Naive thymus-derived CD4-positive, alpha-beta T cell (primary cell): Measurements from ENCODE around the gene L3MBTL2. TPM values are rescaled to one million over a fixed set of nuclear protein-coding genes. Genes with fewer than 3 reads are reported as not detected.
A peak's percentile ranks its signal among the peaks of the same experiment; 100 is the strongest.

ENCODE experiments used
- ATAC-seq: fragments of 150-1000 bp; cut with Tn5 transposase; 2 replicates; pipeline ENCODE4 v1.10.0; 2021; ENCODE audit warnings: mild to moderate bottlenecking, moderate library complexity
- CTCF ChIA-PET: fragments of 350-600 bp; sonication (Branson Sonifier 250); formaldehyde crosslinking; loops from one replicate; lab custom pipeline; 2021; ENCODE audit warnings: antibody characterized with exemption; lab: Charles Lee
- POLR2A ChIA-PET: fragments of 350-600 bp; sonication (Branson Sonifier 250); formaldehyde crosslinking; loops from one replicate; lab custom pipeline; 2021; ENCODE audit warnings: antibody characterized with exemption, inconsistent platforms; lab: Charles Lee
- DNase-seq, 9 donors: peaks; one replicate each; pipeline versions ENCODE4 v3.0.0 to v3.0.0-alpha.2; 2020 to 2022; ENCODE audit warnings: mixed read lengths in 1 of 9
- H3K27ac ChIP-seq: one replicate; pipeline ENCODE4 v1.7.0; 2013; ENCODE audit warnings: mild to moderate bottlenecking, low read depth, low read length, moderate library complexity
- H3K27me3 ChIP-seq, 2 donors: one replicate each; pipeline ENCODE4 v1.7.0; 2013; ENCODE audit warnings: low read length in 2 of 2, mild to moderate bottlenecking in 2 of 2, moderate library complexity in 2 of 2; ENCODE audit not compliant: control insufficient read depth in 2 of 2, insufficient read depth in 2 of 2
- H3K36me3 ChIP-seq, 3 experiments: 1 replicate in 2 of 3; 2 replicates in 1 of 3; pipeline ENCODE4 v1.7.0; 2013; ENCODE audit warnings: low read length in 3 of 3, mild to moderate bottlenecking in 3 of 3, moderate library complexity in 1 of 3; ENCODE audit not compliant: insufficient read depth in 3 of 3, control insufficient read depth in 2 of 3
- H3K4me1 ChIP-seq, 2 donors: one replicate each; pipeline ENCODE4 v1.7.0; 2013; ENCODE audit warnings: low read length in 2 of 2, mild to moderate bottlenecking in 2 of 2, moderate library complexity in 1 of 2; ENCODE audit not compliant: control insufficient read depth in 2 of 2, insufficient read depth in 2 of 2
- H3K4me3 ChIP-seq: 2 replicates; pipeline ENCODE4 v1.7.0; 2013; ENCODE audit warnings: mild to moderate bottlenecking, low read length
- H3K9me3 ChIP-seq, 3 experiments: 1 replicate in 2 of 3; 2 replicates in 1 of 3; pipeline ENCODE4 v1.7.0; 2013; ENCODE audit warnings: low read length in 3 of 3; ENCODE audit not compliant: control insufficient read depth in 2 of 3
- H3K27ac Mint-ChIP-seq, 9 donors: one replicate each; pipeline ENCODE4 v1.8.0; 2020 to 2022; ENCODE audit warnings: mixed read lengths in 9 of 9, mild to moderate bottlenecking in 8 of 9, moderate library complexity in 5 of 9, inconsistent platforms in 2 of 9
- H3K27me3 Mint-ChIP-seq, 5 donors: one replicate each; pipeline ENCODE4 v1.8.0; 2021 to 2022; ENCODE audit warnings: mixed read lengths in 5 of 5, mild to moderate bottlenecking in 1 of 5
- H3K36me3 Mint-ChIP-seq, 5 donors: one replicate each; pipeline ENCODE4 v1.8.0; 2020 to 2022; ENCODE audit warnings: mixed read lengths in 5 of 5, mild to moderate bottlenecking in 3 of 5, inconsistent platforms in 1 of 5
- H3K4me1 Mint-ChIP-seq, 7 donors: one replicate each; pipeline ENCODE4 v1.8.0; 2020 to 2022; ENCODE audit warnings: mixed read lengths in 7 of 7, mild to moderate bottlenecking in 3 of 7, inconsistent platforms in 1 of 7
- H3K4me3 Mint-ChIP-seq, 10 donors: one replicate each; pipeline ENCODE4 v1.8.0; 2020 to 2022; ENCODE audit warnings: mild to moderate bottlenecking in 10 of 10, mixed read lengths in 10 of 10, moderate library complexity in 6 of 10, inconsistent platforms in 2 of 10
- H3K9me3 Mint-ChIP-seq, 11 donors: one replicate each; pipeline ENCODE4 v1.8.0; 2020 to 2022; ENCODE audit warnings: mixed read lengths in 11 of 11, mild to moderate bottlenecking in 4 of 11, inconsistent platforms in 1 of 11, moderate library complexity in 1 of 11
- intact Hi-C, 2 donors: fragments of 100-400 bp; cut with micrococcal nuclease; formaldehyde crosslinking; loops; one replicate each; pipeline ENCODE4 v1.15.1; 2023
- polyA plus RNA-seq, 2 donors: library from polyadenylated mRNA; unstranded; fragments of 300-500 nt; fragmentation: Illumina TruSeq; gene quantifications; one replicate each; pipeline ENCODE4 v1.2.3, GENCODE V29; 2021
- total RNA-seq, 6 experiments: library from RNA in 5 of 6; stranded (reverse) in 5 of 6; gene quantifications; 1 replicate in 5 of 6; 2 replicates in 1 of 6; pipeline ENCODE4 v1.2.3 and lab custom pipeline; 2021 to 2026

L3MBTL2 gene
- total and polyA plus RNA-seq, 7 experiments from 2014 or later = 31.6 to 45.9 (median 42.3) TPM

DNA sequence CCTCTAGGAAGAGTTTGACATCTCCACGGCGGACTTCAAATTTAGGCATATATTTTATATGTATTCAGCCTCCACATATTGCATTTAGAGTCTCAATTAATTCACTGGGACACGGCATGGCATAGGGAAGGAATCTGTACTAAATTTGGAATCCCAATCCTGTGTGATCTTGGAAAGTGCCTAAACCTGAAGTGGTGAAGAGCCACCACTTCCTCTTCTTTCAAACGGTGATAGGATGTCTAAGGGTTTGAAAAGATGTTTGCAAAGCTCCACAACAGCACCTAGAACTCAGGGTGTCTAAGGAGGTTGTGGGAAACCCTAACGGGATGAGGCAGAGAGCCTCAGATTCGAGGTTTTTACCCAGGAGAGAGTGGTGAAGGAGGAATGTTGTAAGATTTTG is 1.0 kb upstream of the L3MBTL2 start:
- peaks cover 10 to 34% (median 30%) of the 10 kb centered on the region in 7 donors for H3K4me1 Mint-ChIP-seq
- no peak overlapping the region for H3K4me3 ChIP-seq
- peaks cover 0 to 32% (median 0%) of the 10 kb centered on the region in 5 donors for H3K27me3 Mint-ChIP-seq
- H3K27ac ChIP-seq = no peak overlapping the region
- no peak for ATAC-seq
- DNase-seq = no peak
- H3K36me3 Mint-ChIP-seq = peaks cover 0 to 4% (median 0%) of the 10 kb centered on the region in 5 donors
- ChIA-PET POLR2A (no interaction called here), CTCF (no interaction called here)
- intact Hi-C loops = loop anchor here in 1 of 2 donors (2.0 to 10.0 kb wide), 2 partner anchors 33 to 569 kb away; partner anchors contain the start of gene MRTFA
- peaks cover 0 to 6% (median 0%) of the 10 kb centered on the region in 3 experiments for H3K36me3 ChIP-seq
- peaks cover 4 to 10% of the 10 kb centered on the region in 2 donors for H3K4me1 ChIP-seq
- H3K27ac Mint-ChIP-seq = peak overlapping the region in 5 of 9 donors; percentile 23 to 87 (median 71)
- no peaks in the 10 kb centered on the region for H3K9me3 Mint-ChIP-seq
- H3K27me3 ChIP-seq = no peaks in the 10 kb centered on the region
- peak overlapping the region in 6 of 10 donors; percentile 18 to 62 (median 43) for H3K4me3 Mint-ChIP-seq
- no peaks in the 10 kb centered on the region for H3K9me3 ChIP-seq

GRCh38 chr22:41206719-41207118 is 1.6 kb downstream of the L3MBTL2 start:
- peaks cover 10 to 40% (median 36%) of the 10 kb centered on the region in 7 donors for H3K4me1 Mint-ChIP-seq
- H3K27me3 Mint-ChIP-seq = peaks cover 0 to 18% (median 0%) of the 10 kb centered on the region in 5 donors
- ChIA-PET CTCF (no interaction called here), POLR2A (interaction anchor here (0.6 kb wide), 3 partner anchors 13 to 626 kb away, joined by 3 to 6 read pairs (median 3); no protein-coding TSS in a partner anchor)
- H3K4me1 ChIP-seq = peaks cover 4 to 10% of the 10 kb centered on the region in 2 donors
- peak overlapping the region in 2 of 9 donors; percentile 48 to 59 for H3K27ac Mint-ChIP-seq
- no peak overlapping the region for H3K4me3 ChIP-seq
- no peaks in the 10 kb centered on the region for H3K9me3 Mint-ChIP-seq
- no peaks in the 10 kb centered on the region for H3K9me3 ChIP-seq
- intact Hi-C loops = loop anchor here (5.0 to 10.0 kb wide), 3 partner anchors 241 to 572 kb away; partner anchors contain the start of genes DESI1 (in 1 of the 2), MRTFA (in 1 of the 2), TOB2 (in 1 of the 2) and XRCC6 (in 1 of the 2)
- H3K27ac ChIP-seq = no peak overlapping the region
- DNase-seq = no peak
- H3K36me3 ChIP-seq = peaks cover 0 to 26% (median 0%) of the 10 kb centered on the region in 3 experiments
- peak overlapping the region; percentile 45 to 77 (median 69) for H3K4me3 Mint-ChIP-seq
- ATAC-seq = no peak
- H3K36me3 Mint-ChIP-seq = peaks cover 0 to 13% (median 9%) of the 10 kb centered on the region in 5 donors
- H3K27me3 ChIP-seq = no peaks in the 10 kb centered on the region

GRCh38 chr22:41215409-41215808 is 10.3 kb downstream of the L3MBTL2 start:
- Mint-ChIP-seq H3K4me1 (peaks cover 15 to 33% (median 19%) of the 10 kb centered on the region in 7 donors), H3K27ac (peak overlapping the region in 1 of 9 donors; percentile 89), H3K36me3 (peaks cover 0 to 42% (median 28%) of the 10 kb centered on the region in 5 donors), H3K9me3 (no peaks in the 10 kb centered on the region), H3K27me3 (no peaks in the 10 kb centered on the region), H3K4me3 (peak overlapping the region in 1 of 10 donors; percentile 78)
- DNase-seq = no peak
- H3K4me1 ChIP-seq = peaks cover 4 to 14% of the 10 kb centered on the region in 2 donors
- no peaks in the 10 kb centered on the region for H3K27me3 ChIP-seq
- ChIA-PET CTCF (no interaction called here), POLR2A (no interaction called here)
- no peaks in the 10 kb centered on the region for H3K9me3 ChIP-seq
- intact Hi-C loops = no loop called here
- peaks cover 5 to 58% (median 11%) of the 10 kb centered on the region in 3 experiments for H3K36me3 ChIP-seq
- ATAC-seq = no peak
- H3K4me3 ChIP-seq = no peak overlapping the region
- H3K27ac ChIP-seq = no peak overlapping the region

GRCh38 chr22:41215926-41216325 is 10.8 kb downstream of the L3MBTL2 start:
- Histone ChIP-seq H3K36me3 (peaks cover 5 to 59% (median 11%) of the 10 kb centered on the region in 3 experiments), H3K4me1 (peaks cover 4 to 14% of the 10 kb centered on the region in 2 donors), H3K9me3 (no peaks in the 10 kb centered on the region), H3K4me3 (no peak overlapping the region), H3K27ac (no peak overlapping the region), H3K27me3 (no peaks in the 10 kb centered on the region)
- ATAC-seq (no peak), DNase-seq (no peak)
- ChIA-PET CTCF (interaction anchor here (0.6 kb wide), 1 partner anchor 450 kb away, joined by 3 read pairs; no protein-coding TSS in a partner anchor), POLR2A (no interaction called here)
- Mint-ChIP-seq H3K36me3 (peaks cover 0 to 38% (median 25%) of the 10 kb centered on the region in 5 donors), H3K27ac (peak overlapping the region in 1 of 9 donors; percentile 89), H3K9me3 (no peaks in the 10 kb centered on the region), H3K27me3 (no peaks in the 10 kb centered on the region), H3K4me1 (peaks cover 15 to 33% (median 19%) of the 10 kb centered on the region in 7 donors), H3K4me3 (peak overlapping the region in 1 of 10 donors; percentile 78)
- intact Hi-C loops = no loop called here

DNA sequence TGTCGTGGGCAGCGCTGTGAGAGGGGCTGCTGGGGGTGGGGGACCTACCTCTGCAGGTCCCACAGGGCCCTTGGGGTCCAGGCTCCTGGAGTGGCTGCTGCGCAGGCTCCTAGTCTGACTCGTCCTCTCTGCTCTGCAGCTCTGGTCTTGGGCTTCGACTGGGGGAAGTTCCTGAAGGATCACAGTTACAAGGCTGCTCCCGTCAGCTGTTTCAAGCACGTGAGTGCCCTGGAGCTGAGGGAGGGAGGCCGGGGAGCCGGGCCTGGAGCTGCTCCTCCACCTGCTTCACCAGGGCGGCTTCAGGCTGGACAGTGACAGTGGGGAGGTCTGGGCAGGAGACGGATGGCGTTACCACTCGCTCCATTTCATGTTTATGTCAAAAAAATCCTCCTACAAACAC is 11.9 kb downstream of the L3MBTL2 start:
- Histone ChIP-seq H3K4me1 (peaks cover 4 to 14% of the 10 kb centered on the region in 2 donors), H3K9me3 (no peaks in the 10 kb centered on the region), H3K27me3 (no peaks in the 10 kb centered on the region), H3K4me3 (no peak overlapping the region), H3K36me3 (peaks cover 5 to 64% (median 11%) of the 10 kb centered on the region in 3 experiments), H3K27ac (peak overlapping the region; percentile 47)
- H3K4me1 Mint-ChIP-seq = peaks cover 15 to 33% (median 19%) of the 10 kb centered on the region in 7 donors
- intact Hi-C loops = loop anchor here (1.0 kb wide), 2 partner anchors 12 to 126 kb away; partner anchors contain the start of gene L3MBTL2 (in 2 of the 2)
- peaks cover 3 to 43% (median 26%) of the 10 kb centered on the region in 5 donors for H3K36me3 Mint-ChIP-seq
- DNase-seq (no peak), ATAC-seq (no peak)
- H3K27ac Mint-ChIP-seq = peak overlapping the region in 4 of 9 donors; percentile 32 to 89 (median 48)
- ChIA-PET CTCF (no interaction called here), POLR2A (interaction anchor here (0.8 to 1.6 kb wide), 2 partner anchors 11 to 21 kb away, joined by 3 to 9 read pairs; no protein-coding TSS in a partner anchor)
- no peaks in the 10 kb centered on the region for H3K9me3 Mint-ChIP-seq
- H3K27me3 Mint-ChIP-seq = no peaks in the 10 kb centered on the region
- peak overlapping the region in 3 of 10 donors; percentile 20 to 78 (median 62) for H3K4me3 Mint-ChIP-seq

DNA sequence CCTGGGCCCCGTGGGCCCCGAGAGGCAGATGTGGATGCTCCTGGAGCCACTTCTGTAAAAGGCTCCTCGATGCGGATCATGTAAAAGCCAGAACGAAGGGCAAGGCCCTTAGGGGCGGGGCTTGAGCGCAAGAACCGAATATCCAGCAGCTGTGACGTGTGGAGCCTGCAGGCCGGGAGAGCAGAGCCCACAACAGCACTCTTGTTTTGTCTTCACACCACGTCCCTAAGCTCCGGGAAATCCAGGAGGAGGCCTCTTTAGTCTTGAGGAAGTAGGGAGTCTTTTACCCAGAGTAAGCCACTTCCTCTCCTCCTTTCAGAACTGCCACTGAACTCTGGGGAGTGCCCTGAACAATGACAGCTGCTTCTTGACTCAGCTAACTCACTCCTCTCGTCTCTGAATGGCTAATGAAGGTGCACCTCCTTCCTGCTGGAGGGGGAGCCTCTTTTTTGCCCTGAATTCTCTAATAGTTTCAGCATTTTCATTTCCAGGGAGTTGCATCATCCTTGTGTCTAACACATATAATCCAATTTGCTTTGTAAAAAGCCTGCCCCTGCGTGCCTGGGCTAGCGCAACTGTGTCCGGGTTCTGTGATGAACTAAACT is 12.5 kb downstream of the L3MBTL2 start:
- H3K9me3 Mint-ChIP-seq = no peaks in the 10 kb centered on the region
- H3K36me3 ChIP-seq = peaks cover 5 to 64% (median 11%) of the 10 kb centered on the region in 3 experiments
- H3K9me3 ChIP-seq = no peaks in the 10 kb centered on the region

More for the DNA sequence above, 12.5 kb downstream of the L3MBTL2 start:
- H3K27me3 Mint-ChIP-seq = no peaks in the 10 kb centered on the region
- intact Hi-C loops = loop anchor here (1.0 kb wide), 2 partner anchors 12 to 126 kb away; partner anchors contain the start of gene L3MBTL2 (in 2 of the 2)
- peaks cover 15 to 33% (median 19%) of the 10 kb centered on the region in 7 donors for H3K4me1 Mint-ChIP-seq
- H3K36me3 Mint-ChIP-seq = peaks cover 3 to 43% (median 24%) of the 10 kb centered on the region in 5 donors
- H3K27ac Mint-ChIP-seq = peak overlapping the region in 8 of 9 donors; percentile 32 to 89 (median 63)
- ATAC-seq (peak; percentile 97), DNase-seq (peak in 8 of 9 donors; percentile 24 to 50 (median 41))
- Histone ChIP-seq H3K27ac (peak overlapping the region; percentile 47), H3K27me3 (no peaks in the 10 kb centered on the region), H3K4me3 (no peak overlapping the region), H3K4me1 (peaks cover 4 to 14% of the 10 kb centered on the region in 2 donors)
- ChIA-PET CTCF (interaction anchor here (0.5 to 0.6 kb wide), 2 partner anchors 395 to 707 kb away, joined by 5 to 9 read pairs; no protein-coding TSS in a partner anchor), POLR2A (interaction anchor here (0.8 to 1.6 kb wide), 2 partner anchors 10 to 20 kb away, joined by 3 to 9 read pairs; no protein-coding TSS in a partner anchor)
- H3K4me3 Mint-ChIP-seq = peak overlapping the region; percentile 20 to 76 (median 61)
